Mammary epithelial cell (primary cell): ENCODE results near the gene CCNH.

ENCODE experiments used
- CTCF ChIP-seq, 2 donors: IDR thresholded peaks in 1 of 2; conservative IDR thresholded peaks in 1 of 2; 2 replicates each; pipeline ENCODE4 v1.5.1; 2011 to 2012; ENCODE audit warnings: inconsistent platforms in 2 of 2, low read length in 2 of 2, mild to moderate bottlenecking in 2 of 2, control low read depth in 1 of 2, low read depth in 1 of 2; ENCODE audit not compliant: insufficient read depth in 1 of 2; ENCODE audit errors: extremely low read depth in 1 of 2
- EZH2 ChIP-seq: IDR thresholded peaks from 2 replicates; pipeline ENCODE4 v1.6.1; 2012; ENCODE audit warnings: low read length, inconsistent platforms, borderline replicate concordance

GRCh38 chr5:87383216-87383615 lies 29.5 kb downstream of the CCNH start:
- TF ChIP-seq EZH2: no peak
- TF ChIP-seq CTCF (conservative IDR thresholded peaks at IDR 0.05 in 1 of 2, IDR thresholded peaks at IDR 0.05 in 1 of 2; ENCODE audit: extremely low read depth in 1 of 2, insufficient read depth in 1 of 2, low read depth in 1 of 2, low read length in 2 of 2): no peak
